HCT116 (cell line): ENCODE results near the gene ACACB. TPM values are rescaled to one million over a fixed set of nuclear protein-coding genes. Genes with fewer than 3 reads are reported as not detected.

Experiments
- ATAC-seq: fragments of 200-7000 bp; cut with Tn5 transposase; 2 replicates; pipeline ENCODE4 v1.9.1; 2020; ENCODE audit warnings: mild to moderate bottlenecking, moderate library complexity
- BruUV-seq: library from RNA; stranded (reverse); fragments of 400-500 nt; replicated peaks from 2 replicates; lab custom pipeline; 2021; lab: Mats Ljungman, UMichigan
- CTCF ChIA-PET: fragments of 300-600 bp; sonication (Branson Sonifier 250); formaldehyde crosslinking; loops from one replicate; lab custom pipeline; 2021; ENCODE audit warnings: antibody characterized with exemption; lab: Charles Lee
- POLR2A ChIA-PET: fragments of 300-600, 350-600 bp; sonication (Branson Sonifier 250); formaldehyde crosslinking; loops from one replicate; lab custom pipeline; 2021; ENCODE audit warnings: antibody characterized with exemption; lab: Charles Lee
- RAD21 ChIA-PET, 2 experiments: fragments of 300-600 bp; sonication (Branson Sonifier 250); formaldehyde crosslinking; loops; one replicate each; lab custom pipeline; 2023; ENCODE audit warnings: low total read pairs in 2 of 2; ENCODE audit not compliant: uncharacterized antibody in 2 of 2, unreplicated experiment in 2 of 2, low non-redundant PET in 1 of 2; lab: Charles Lee
- DNase-seq: peaks from one replicate; pipeline ENCODE4 v3.0.0-alpha.2; 2010; ENCODE audit warnings: low read depth, low spot score
- H2AFZ ChIP-seq: fragments of 200-600 bp; shearing (Covaris generic), sonication (generic); 2 replicates; pipeline ENCODE4 v1.6.1; 2017; ENCODE audit warnings: low read depth, mixed run types, mixed read lengths, antibody characterized with exemption, low read length; ENCODE audit not compliant: poor library complexity, severe bottlenecking
- H3K27ac ChIP-seq: 2 replicates; pipeline ENCODE4 v1.5.1; 2012; ENCODE audit warnings: low read depth, low read length
- H3K27me3 ChIP-seq: fragments of 200-600 bp; sonication (generic); 2 replicates; pipeline ENCODE4 v1.6.1; 2016; ENCODE audit warnings: mixed run types, low read length, mixed read lengths; ENCODE audit not compliant: insufficient read depth
- H3K36me3 ChIP-seq, 2 experiments: fragments of 200-500 bp in 1 of 2; fragments of 200-600 bp in 1 of 2; sonication (Bioruptor generic) in 1 of 2; sonication (generic) in 1 of 2; 2 replicates each; pipeline versions ENCODE4 v1.5.1 to v1.6.1; 2014 to 2016; ENCODE audit warnings: low read length in 2 of 2, inconsistent platforms in 1 of 2, mixed read lengths in 1 of 2, mixed run types in 1 of 2; ENCODE audit not compliant: insufficient read depth in 2 of 2, control insufficient read depth in 1 of 2
- H3K4me1 ChIP-seq, 2 experiments: fragments of 200-600 bp in 1 of 2; sonication (generic) in 1 of 2; 2 replicates each; pipeline versions ENCODE4 v1.5.1 to v1.6.1; 2012 to 2017; ENCODE audit warnings: low read length in 2 of 2, inconsistent platforms in 1 of 2, mild to moderate bottlenecking in 1 of 2, mixed read lengths in 1 of 2, mixed run types in 1 of 2, moderate library complexity in 1 of 2; ENCODE audit not compliant: insufficient read depth in 2 of 2, control insufficient read depth in 1 of 2
- H3K4me2 ChIP-seq: fragments of 200-600 bp; sonication (generic); 2 replicates; pipeline ENCODE4 v1.6.1; 2017; ENCODE audit warnings: mixed run types, low read length, mixed read lengths
- H3K4me3 ChIP-seq, 2 experiments: fragments of 200-600 bp in 1 of 2; sonication (generic) in 1 of 2; replicated peaks in 1 of 2; 2 replicates each; pipeline ENCODE4 v1.5.1; 2011 to 2016; ENCODE audit warnings: low read length in 2 of 2, control low read depth in 1 of 2, low read depth in 1 of 2, mild to moderate bottlenecking in 1 of 2, mixed read lengths in 1 of 2, mixed run types in 1 of 2
- H3K79me2 ChIP-seq: fragments of 200-600 bp; sonication (generic); 2 replicates; pipeline ENCODE4 v1.6.1; 2017; ENCODE audit warnings: mild to moderate bottlenecking, mixed run types, low read length, moderate library complexity, mixed read lengths; ENCODE audit not compliant: insufficient read depth
- H3K9ac ChIP-seq: fragments of 200-600 bp; sonication (generic); 2 replicates; pipeline ENCODE4 v1.6.1; 2016; ENCODE audit warnings: low read length, mixed read lengths
- H3K9me2 ChIP-seq: fragments of 200-600 bp; sonication (generic), shearing (Covaris generic); 2 replicates; pipeline ENCODE4 v1.6.1; 2017; ENCODE audit warnings: mixed run types, mild to moderate bottlenecking, moderate library complexity; ENCODE audit not compliant: insufficient read depth
- H3K9me3 ChIP-seq, 2 experiments: fragments of 200-500 bp in 1 of 2; fragments of 200-600 bp in 1 of 2; sonication (Bioruptor generic) in 1 of 2; sonication (generic) in 1 of 2; 2 replicates each; pipeline ENCODE4 v1.6.1; 2014 to 2017; ENCODE audit warnings: low read length in 2 of 2, mixed read lengths in 2 of 2, inconsistent platforms in 1 of 2, low read depth in 1 of 2, mild to moderate bottlenecking in 1 of 2, mixed run types in 1 of 2, moderate library complexity in 1 of 2; ENCODE audit not compliant: control insufficient read depth in 1 of 2, insufficient read depth in 1 of 2
- H4K20me1 ChIP-seq: fragments of 200-600 bp; sonication (generic), shearing (Covaris generic); 2 replicates; pipeline ENCODE4 v1.6.1; 2017; ENCODE audit warnings: mixed run types, mild to moderate bottlenecking, moderate library complexity; ENCODE audit not compliant: insufficient read depth
- ATF3 ChIP-seq: IDR thresholded peaks from 2 replicates; pipeline ENCODE4 v1.6.1; 2012
- EZH2 ChIP-seq: fragments of 200-600 bp; sonication (generic); IDR thresholded peaks from 2 replicates; pipeline ENCODE4 v1.6.1; 2017; ENCODE audit warnings: antibody characterized with exemption, mixed run types
- JUND ChIP-seq: IDR thresholded peaks from 2 replicates; pipeline ENCODE4 v1.6.1; 2012
- MAX ChIP-seq: IDR thresholded peaks from 2 replicates; pipeline ENCODE4 v1.6.1; 2012
- POLR2AphosphoS5 ChIP-seq: IDR thresholded peaks from 2 replicates; pipeline ENCODE4 v1.6.1; 2011; ENCODE audit warnings: mild to moderate bottlenecking, low read depth, low read length, moderate library complexity
- SRF ChIP-seq: IDR thresholded peaks from 2 replicates; pipeline ENCODE4 v1.6.1; 2012; ENCODE audit warnings: low read depth
- ZBTB33 ChIP-seq: IDR thresholded peaks from 2 replicates; pipeline ENCODE4 v1.6.1; 2011; ENCODE audit warnings: mild to moderate bottlenecking, low read length, moderate library complexity; ENCODE audit not compliant: insufficient replicate concordance; ENCODE audit errors: extremely low read depth
- intact Hi-C: fragments of 100-400 bp; cut with micrococcal nuclease; formaldehyde crosslinking; loops from 2 replicates; pipeline ENCODE4 v1.10.0; 2022
- total RNA-seq: library from RNA; stranded (reverse); gene quantifications from one replicate; pipeline ENCODE4 v1.2.1, GENCODE V29; 2021; ENCODE audit not compliant: unreplicated experiment
- TF ChIP-seq, protein P1 (sequence below), 3 experiments: fragments of 200-600 bp in 1 of 3; sonication (generic) in 1 of 3; IDR thresholded peaks in 2 of 3; conservative IDR thresholded peaks in 1 of 3; 2 replicates each; pipeline ENCODE4 v1.5.1; 2012 to 2017; ENCODE audit warnings: low read depth in 2 of 3, low read length in 2 of 3, antibody characterized with exemption in 1 of 3, borderline replicate concordance in 1 of 3, control low read depth in 1 of 3, mild to moderate bottlenecking in 1 of 3, mixed read lengths in 1 of 3, mixed run types in 1 of 3, moderate library complexity in 1 of 3; ENCODE audit not compliant: insufficient read depth in 1 of 3

Gene ACACB
- total RNA-seq, 1 experiment from 2014 or later: 11.1 TPM

DNA sequence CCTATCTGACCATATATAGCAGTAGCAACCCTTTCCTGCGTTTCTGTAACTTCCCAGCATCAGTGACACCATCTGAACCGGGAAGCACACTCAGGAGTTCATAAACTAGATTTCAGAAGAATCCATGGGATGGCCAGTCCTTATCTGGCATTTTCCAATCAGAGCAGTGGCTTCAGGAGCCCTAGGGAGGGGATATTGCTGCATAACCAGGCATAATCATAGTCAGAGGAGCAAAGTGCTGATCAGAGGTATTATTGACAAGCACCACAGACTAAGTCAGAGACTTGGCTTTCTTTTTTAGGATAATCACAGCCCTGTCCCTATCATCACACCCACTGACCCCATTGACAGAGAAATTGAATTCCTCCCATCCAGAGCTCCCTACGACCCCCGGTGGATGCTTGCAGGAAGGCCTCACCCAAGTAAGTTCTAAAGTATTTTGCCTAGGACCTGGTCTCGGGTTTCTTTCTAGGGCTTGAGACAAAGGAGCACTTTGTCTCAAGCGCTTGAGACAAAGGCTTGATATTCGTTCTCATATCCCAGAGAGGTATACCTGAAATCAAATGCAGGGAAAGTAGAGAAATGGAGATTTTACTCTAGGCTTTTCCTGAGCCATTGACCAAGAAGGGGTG is 137.6 kb downstream of the ACACB start:
- CTCF ChIA-PET: no interaction called here
- TF ChIP-seq ZBTB33 (no peak), SRF (no peak), POLR2AphosphoS5 (no peak), EZH2 (no peak), ATF3 (no peak), JUND (no peak), MAX (no peak)
- TF ChIP-seq, protein P1, sequence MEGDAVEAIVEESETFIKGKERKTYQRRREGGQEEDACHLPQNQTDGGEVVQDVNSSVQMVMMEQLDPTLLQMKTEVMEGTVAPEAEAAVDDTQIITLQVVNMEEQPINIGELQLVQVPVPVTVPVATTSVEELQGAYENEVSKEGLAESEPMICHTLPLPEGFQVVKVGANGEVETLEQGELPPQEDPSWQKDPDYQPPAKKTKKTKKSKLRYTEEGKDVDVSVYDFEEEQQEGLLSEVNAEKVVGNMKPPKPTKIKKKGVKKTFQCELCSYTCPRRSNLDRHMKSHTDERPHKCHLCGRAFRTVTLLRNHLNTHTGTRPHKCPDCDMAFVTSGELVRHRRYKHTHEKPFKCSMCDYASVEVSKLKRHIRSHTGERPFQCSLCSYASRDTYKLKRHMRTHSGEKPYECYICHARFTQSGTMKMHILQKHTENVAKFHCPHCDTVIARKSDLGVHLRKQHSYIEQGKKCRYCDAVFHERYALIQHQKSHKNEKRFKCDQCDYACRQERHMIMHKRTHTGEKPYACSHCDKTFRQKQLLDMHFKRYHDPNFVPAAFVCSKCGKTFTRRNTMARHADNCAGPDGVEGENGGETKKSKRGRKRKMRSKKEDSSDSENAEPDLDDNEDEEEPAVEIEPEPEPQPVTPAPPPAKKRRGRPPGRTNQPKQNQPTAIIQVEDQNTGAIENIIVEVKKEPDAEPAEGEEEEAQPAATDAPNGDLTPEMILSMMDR (IDR thresholded peaks at IDR 0.05 in 2 of 3, conservative IDR thresholded peaks at IDR 0.05 in 1 of 3; ENCODE audit: borderline replicate concordance in 1 of 3, insufficient read depth in 1 of 3, low read depth in 2 of 3, low read length in 2 of 3): peak in 1 of 3 experiments; percentile 25; a peak in 1 of 6 replicates
- TF ChIP-seq, all 23 proteins: peak for 1
- Histone ChIP-seq H3K9ac (no peak overlapping the region), H3K27ac (no peak overlapping the region), H3K27me3 (no peaks in the 10 kb centered on the region), H3K4me1 (no peaks in the 10 kb centered on the region), H3K9me2 (no peaks in the 10 kb centered on the region), H3K4me3 (no peak overlapping the region), H3K79me2 (no peaks in the 10 kb centered on the region), H3K4me2 (no peak overlapping the region), H3K9me3 (peaks cover 7 to 9% of the 10 kb centered on the region in 2 experiments; a peak in 2 of 4 replicates), H4K20me1 (no peaks in the 10 kb centered on the region), H2AFZ (no peak overlapping the region), H3K36me3 (no peaks in the 10 kb centered on the region)
- ATAC-seq (no peak), DNase-seq (no peak)
- POLR2A ChIA-PET: no interaction called here
- BruUV-seq: no TSS peak
- RAD21 ChIA-PET: no interaction called here
- intact Hi-C loops: no loop called here
